Keratinocyte (primary cell): ENCODE measurements around the gene RHAG. TPM values are rescaled to one million over a fixed set of nuclear protein-coding genes. Genes with fewer than 3 reads are reported as not detected.

Source experiments
- DNase-seq: peaks from one replicate; pipeline ENCODE4 v3.0.0-alpha.2; 2011; ENCODE audit warnings: low read depth, missing footprints, low spot score
- FAIRE-seq: peaks from 2 replicates; lab custom pipeline; 2011; peaks lifted over from hg19 to GRCh38; lab: Jason Lieb, UNC
- H2AFZ ChIP-seq: 2 replicates; pipeline ENCODE4 v1.6.0; 2012; ENCODE audit warnings: low read length, control low read depth, inconsistent platforms; ENCODE audit not compliant: control insufficient read depth
- H3K27ac ChIP-seq: 2 replicates; pipeline ENCODE4 v1.5.1; 2011; ENCODE audit warnings: low read length; ENCODE audit not compliant: control insufficient read depth, insufficient read depth
- H3K27me3 ChIP-seq: 3 replicates; pipeline ENCODE4 v1.6.0; 2011; ENCODE audit warnings: low read length; ENCODE audit not compliant: control insufficient read depth, insufficient read depth; ENCODE audit errors: extremely low read depth
- H3K36me3 ChIP-seq, 2 experiments: 2 replicates in 1 of 2; 3 replicates in 1 of 2; pipeline ENCODE4 v1.5.1; 2011; ENCODE audit warnings: low read length in 2 of 2, mild to moderate bottlenecking in 1 of 2; ENCODE audit not compliant: control insufficient read depth in 2 of 2, insufficient read depth in 2 of 2; ENCODE audit errors: extremely low read depth in 1 of 2
- H3K4me1 ChIP-seq: 3 replicates; pipeline ENCODE4 v1.5.1; 2011; ENCODE audit warnings: low read length; ENCODE audit not compliant: control insufficient read depth, insufficient read depth; ENCODE audit errors: extremely low read depth
- H3K4me2 ChIP-seq: 3 replicates; pipeline ENCODE4 v1.6.0; 2011; ENCODE audit warnings: low read depth, low read length; ENCODE audit not compliant: control insufficient read depth, insufficient read depth; ENCODE audit errors: extremely low read depth
- H3K4me3 ChIP-seq, 3 experiments: fragments of 200-600 bp in 1 of 3; sonication (generic) in 1 of 3; 2 replicates in 2 of 3; 3 replicates in 1 of 3; pipeline ENCODE4 v1.5.1; 2011 to 2016; ENCODE audit warnings: low read length in 3 of 3, mild to moderate bottlenecking in 3 of 3, control low read depth in 2 of 3, inconsistent platforms in 1 of 3, low read depth in 1 of 3, mixed read lengths in 1 of 3, mixed run types in 1 of 3, moderate library complexity in 1 of 3; ENCODE audit not compliant: control insufficient read depth in 2 of 3, insufficient read depth in 2 of 3; ENCODE audit errors: extremely low read depth in 1 of 3
- H3K79me2 ChIP-seq: 2 replicates; pipeline ENCODE4 v1.6.0; 2012; ENCODE audit warnings: low read length; ENCODE audit not compliant: control insufficient read depth, insufficient read depth
- H3K9ac ChIP-seq: 3 replicates; pipeline ENCODE4 v1.6.0; 2011; ENCODE audit warnings: low read length; ENCODE audit not compliant: control insufficient read depth, insufficient read depth; ENCODE audit errors: extremely low read depth
- H3K9me1 ChIP-seq: 3 replicates; pipeline ENCODE4 v1.6.0; 2011; ENCODE audit warnings: low read length; ENCODE audit not compliant: control insufficient read depth, insufficient read depth; ENCODE audit errors: extremely low read depth
- H3K9me3 ChIP-seq: 2 replicates; pipeline ENCODE4 v1.5.1; 2012; ENCODE audit warnings: low read depth, low read length; ENCODE audit not compliant: control insufficient read depth
- H4K20me1 ChIP-seq: 3 replicates; pipeline ENCODE4 v1.6.0; 2011; ENCODE audit warnings: low read length; ENCODE audit not compliant: control insufficient read depth, insufficient read depth; ENCODE audit errors: extremely low read depth
- EZH2 ChIP-seq: IDR thresholded peaks from one replicate; pipeline ENCODE4 v1.6.1; 2012; ENCODE audit warnings: inconsistent platforms, mild to moderate bottlenecking, low read length, moderate library complexity
- dilution Hi-C: fragments of 300-500 bp; cut with MboI; formaldehyde crosslinking; loops from one replicate; pipeline ENCODE4 v1.7.0; 2020; ENCODE audit warnings: low sequenced_read_pairs; ENCODE audit not compliant: extremely low pct_ligation_motif_present
- polyA minus RNA-seq, 3 experiments: library from RNA; depleted of rRNA, polyadenylated mRNA; stranded (reverse); fragments of >200 nt; gene quantifications; 1 replicate in 1 of 3; 2 replicates in 1 of 3; 3 replicates in 1 of 3; pipeline ENCODE4 v1.2.3, GENCODE V29; 2011
- polyA plus RNA-seq, 5 experiments: library from polyadenylated mRNA; depleted of rRNA in 3 of 5; stranded (reverse) in 3 of 5; stranded (forward) in 1 of 5; unstranded in 1 of 5; fragments of >200 nt; gene quantifications; 1 replicate in 1 of 5; 2 replicates in 3 of 5; 3 replicates in 1 of 5; pipeline versions ENCODE4 v1.2.1 to v1.2.3, GENCODE V29; 2011 to 2012; ENCODE audit warnings: missing spikeins in 2 of 5, low read depth in 1 of 5, low replicate concordance in 1 of 5
- TF ChIP-seq, protein P1 (sequence below), 3 experiments: IDR thresholded peaks in 1 of 3; conservative IDR thresholded peaks in 1 of 3; optimal IDR thresholded peaks in 1 of 3; 2 replicates in 2 of 3; 3 replicates in 1 of 3; pipeline versions ENCODE3 to v1.5.1; 2011; ENCODE audit warnings: low read length in 3 of 3, mild to moderate bottlenecking in 3 of 3, moderate library complexity in 2 of 3, control low read depth in 1 of 3, inconsistent platforms in 1 of 3; ENCODE audit not compliant: insufficient read depth in 2 of 3; ENCODE audit errors: extremely low read depth in 1 of 3

The RHAG gene
- 0.05 TPM in 1 of 3 replicates, not detected in the others for polyA plus RNA-seq
- not detected for polyA plus RNA-seq (2011; ENCODE audit: low read depth)
- not detected in 2 replicates for polyA plus RNA-seq (2011; cell fraction: cytosol; rRNA removed)
- polyA plus RNA-seq (2011; cell fraction: nucleus; rRNA removed) = not detected in 2 replicates
- polyA plus RNA-seq (2012; ENCODE audit: low replicate concordance) = not detected in 2 replicates
- not detected in 3 replicates for polyA minus RNA-seq
- polyA minus RNA-seq (2011; cell fraction: cytosol; rRNA and poly(A)+ RNA removed) = not detected
- not detected in 2 replicates for polyA minus RNA-seq (2011; cell fraction: nucleus; rRNA and poly(A)+ RNA removed)

DNA sequence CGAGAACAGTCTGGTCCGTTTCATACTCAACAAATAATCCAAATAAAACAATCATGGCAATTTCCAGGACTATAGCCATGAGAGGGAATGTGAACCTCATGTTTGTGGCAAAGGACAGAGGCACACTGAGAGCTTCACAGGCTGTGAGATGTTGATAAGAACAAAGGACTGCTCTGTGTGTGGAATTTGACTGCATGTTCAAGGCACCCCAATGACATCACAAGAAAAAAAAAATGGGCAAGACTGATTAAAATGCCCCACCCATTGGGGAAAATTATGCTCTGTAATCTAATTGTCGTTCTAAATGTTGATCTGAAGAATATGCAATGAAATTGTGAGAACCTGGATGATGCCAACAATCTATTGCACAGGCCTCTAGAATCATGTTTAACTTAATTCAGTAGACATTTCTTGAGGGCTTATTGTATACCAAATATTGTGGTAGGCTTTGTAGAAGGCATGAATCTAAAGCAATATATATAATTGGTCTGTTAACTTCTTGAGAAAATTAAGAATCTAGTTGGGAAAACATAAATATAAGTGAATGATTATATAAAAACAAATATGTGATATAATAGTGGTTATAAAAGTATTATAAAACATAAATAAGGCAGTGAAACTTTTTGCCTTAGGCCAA, at the start of gene RHAG:
TSS of gene RHAG (minus strand) at position 127 of the 637 bp plus-strand sequence. CDS start at position 100, 27 bp downstream.
- Histone ChIP-seq H3K27me3 (no peaks in the 10 kb centered on the region), H3K4me2 (no peak within 1 kb of the TSS), H3K9me3 (no peaks in the 10 kb centered on the region), H3K79me2 (no peaks in the 10 kb centered on the region), H3K9me1 (no peaks in the 10 kb centered on the region), H4K20me1 (no peaks in the 10 kb centered on the region), H3K4me1 (no peaks in the 10 kb centered on the region), H2AFZ (no peak within 1 kb of the TSS), H3K4me3 (no peak within 1 kb of the TSS), H3K27ac (no peak within 1 kb of the TSS), H3K36me3 (no peaks in the 10 kb centered on the region), H3K9ac (no peak within 1 kb of the TSS)
- TF ChIP-seq EZH2 = no peak
- TF ChIP-seq, protein P1, sequence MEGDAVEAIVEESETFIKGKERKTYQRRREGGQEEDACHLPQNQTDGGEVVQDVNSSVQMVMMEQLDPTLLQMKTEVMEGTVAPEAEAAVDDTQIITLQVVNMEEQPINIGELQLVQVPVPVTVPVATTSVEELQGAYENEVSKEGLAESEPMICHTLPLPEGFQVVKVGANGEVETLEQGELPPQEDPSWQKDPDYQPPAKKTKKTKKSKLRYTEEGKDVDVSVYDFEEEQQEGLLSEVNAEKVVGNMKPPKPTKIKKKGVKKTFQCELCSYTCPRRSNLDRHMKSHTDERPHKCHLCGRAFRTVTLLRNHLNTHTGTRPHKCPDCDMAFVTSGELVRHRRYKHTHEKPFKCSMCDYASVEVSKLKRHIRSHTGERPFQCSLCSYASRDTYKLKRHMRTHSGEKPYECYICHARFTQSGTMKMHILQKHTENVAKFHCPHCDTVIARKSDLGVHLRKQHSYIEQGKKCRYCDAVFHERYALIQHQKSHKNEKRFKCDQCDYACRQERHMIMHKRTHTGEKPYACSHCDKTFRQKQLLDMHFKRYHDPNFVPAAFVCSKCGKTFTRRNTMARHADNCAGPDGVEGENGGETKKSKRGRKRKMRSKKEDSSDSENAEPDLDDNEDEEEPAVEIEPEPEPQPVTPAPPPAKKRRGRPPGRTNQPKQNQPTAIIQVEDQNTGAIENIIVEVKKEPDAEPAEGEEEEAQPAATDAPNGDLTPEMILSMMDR (optimal IDR thresholded peaks at IDR 0.05 in 1 of 3, IDR thresholded peaks at IDR 0.05 in 1 of 3, conservative IDR thresholded peaks at IDR 0.05 in 1 of 3; ENCODE audit: extremely low read depth in 1 of 3, insufficient read depth in 2 of 3, low read length in 3 of 3) = no peak
- dilution Hi-C loops = loop anchor here (25.0 kb wide), 2 partner anchors 200 to 425 kb away; no protein-coding TSS in a partner anchor
- FAIRE-seq (no peak), DNase-seq (no peak)

DNA sequence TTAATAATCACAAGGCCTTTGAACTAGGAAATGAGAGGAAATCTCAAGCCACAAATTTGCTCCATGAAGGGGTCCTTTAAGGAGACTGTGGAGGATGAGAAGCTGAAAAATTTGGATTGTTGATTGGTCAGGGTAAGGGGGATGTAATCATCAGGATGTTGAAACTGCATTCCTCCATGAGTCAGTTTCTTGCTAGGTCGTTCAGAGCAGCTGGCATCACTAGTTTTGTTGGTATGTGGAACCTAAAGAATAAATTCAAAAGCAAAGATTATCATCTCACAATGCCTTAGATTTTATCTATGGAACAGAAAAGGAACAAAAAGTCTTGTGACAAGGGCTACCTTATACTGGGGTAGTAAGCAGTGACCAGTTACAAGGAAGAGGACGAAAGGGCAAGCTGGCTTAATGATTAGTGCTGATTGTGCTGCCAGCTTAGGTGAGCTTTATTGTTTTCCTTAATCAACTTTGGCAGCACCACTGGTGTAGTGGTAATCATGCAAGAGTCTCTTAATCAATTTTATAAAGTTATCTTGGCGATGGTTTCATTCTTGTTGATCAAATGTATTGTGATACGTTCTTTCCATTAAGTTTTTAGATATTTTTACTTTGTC, 40.1 kb upstream of the RHAG start:
- DNase-seq (no peak), FAIRE-seq (no peak)
- TF ChIP-seq, protein P1 (optimal IDR thresholded peaks at IDR 0.05 in 1 of 3, IDR thresholded peaks at IDR 0.05 in 1 of 3, conservative IDR thresholded peaks at IDR 0.05 in 1 of 3; ENCODE audit: extremely low read depth in 1 of 3, insufficient read depth in 2 of 3, low read length in 3 of 3) = no peak
- TF ChIP-seq EZH2 = no peak
- no peak overlapping the region for H2AFZ ChIP-seq
- H3K27me3 ChIP-seq = no peaks in the 10 kb centered on the region
- dilution Hi-C loops = no loop called here
- no peak overlapping the region for H3K4me2 ChIP-seq
- no peak overlapping the region for H3K9ac ChIP-seq
- no peaks in the 10 kb centered on the region for H3K36me3 ChIP-seq
- H4K20me1 ChIP-seq = no peaks in the 10 kb centered on the region
- H3K79me2 ChIP-seq = no peaks in the 10 kb centered on the region
- no peaks in the 10 kb centered on the region for H3K9me3 ChIP-seq
- no peak overlapping the region for H3K27ac ChIP-seq
- H3K4me3 ChIP-seq = no peak overlapping the region
- H3K4me1 ChIP-seq = no peaks in the 10 kb centered on the region
- H3K9me1 ChIP-seq = no peaks in the 10 kb centered on the region
